Measurements from ENCODE around the gene ELFN1. TPM values are rescaled to one million over a fixed set of nuclear protein-coding genes. Genes with fewer than 3 reads are reported as not detected.

ELFN1 gene
- total and polyA plus RNA-seq, 2 donors (not counting 3 experiments of a cell fraction or from before 2014, with no cell fraction given): 0.37 to 1.0 TPM

DNA sequence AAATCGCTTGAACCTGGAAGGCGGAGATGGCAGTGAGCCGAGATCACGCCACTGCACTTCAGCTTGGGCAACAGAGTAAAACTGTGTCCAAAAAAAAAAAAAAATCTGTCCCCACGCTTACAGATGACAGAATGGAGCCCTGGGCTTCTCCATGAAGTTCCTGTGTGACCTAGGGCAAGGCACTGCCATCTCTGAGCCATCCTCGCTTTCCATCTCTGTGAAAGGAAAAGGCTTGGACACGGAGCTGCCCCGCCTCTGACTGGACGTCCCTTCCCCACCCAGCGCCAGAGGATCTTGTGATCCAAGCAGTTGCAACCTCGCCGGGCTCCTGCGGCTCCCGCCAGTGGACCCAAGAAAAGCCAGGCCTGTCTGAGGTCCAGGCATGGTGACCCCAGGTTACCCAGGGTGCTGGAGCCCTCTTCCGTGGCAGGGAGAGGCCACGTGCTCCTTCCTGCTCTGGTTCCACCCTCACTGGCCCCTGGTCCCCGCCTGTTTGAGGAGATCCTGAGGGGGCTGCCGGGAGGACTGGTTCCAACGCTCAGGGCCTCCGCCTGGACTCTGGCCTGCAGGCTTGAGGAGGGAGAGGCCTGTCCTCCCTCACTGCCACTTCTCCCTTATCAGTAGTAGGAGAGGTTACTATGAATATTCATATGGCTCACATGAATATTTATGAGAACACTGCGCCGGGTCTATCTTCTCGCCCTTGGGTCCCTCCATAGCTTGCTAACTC is 25.6 kb upstream of the ELFN1 start:
- FAIRE-seq: no peak
- TF ChIP-seq POLR2AphosphoS5 (IDR thresholded peaks at IDR 0.05; ENCODE audit: insufficient read depth, low read depth, low read length): no peak
- no peak for TF ChIP-seq EZH2 (IDR thresholded peaks at IDR 0.05; ENCODE audit: borderline replicate concordance, low read depth, low read length, severe bottlenecking)
- TF ChIP-seq JUN (IDR thresholded peaks at IDR 0.05; ENCODE audit: borderline replicate concordance, insufficient read depth, insufficient read length, low read depth): no peak
- TF ChIP-seq GATA2 (IDR thresholded peaks at IDR 0.05; ENCODE audit: insufficient read depth, insufficient read length, low read depth, low read length): no peak
- TF ChIP-seq FOS (IDR thresholded peaks at IDR 0.05; ENCODE audit: borderline replicate concordance, insufficient read depth, low read length): no peak
- TF ChIP-seq, protein P1, sequence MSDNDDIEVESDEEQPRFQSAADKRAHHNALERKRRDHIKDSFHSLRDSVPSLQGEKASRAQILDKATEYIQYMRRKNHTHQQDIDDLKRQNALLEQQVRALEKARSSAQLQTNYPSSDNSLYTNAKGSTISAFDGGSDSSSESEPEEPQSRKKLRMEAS (IDR thresholded peaks at IDR 0.05; ENCODE audit: insufficient read depth, insufficient read length): no peak
- TF ChIP-seq MYC (IDR thresholded peaks at IDR 0.05; ENCODE audit: low read depth, low read length): no peak
- TF ChIP-seq, protein P2, sequence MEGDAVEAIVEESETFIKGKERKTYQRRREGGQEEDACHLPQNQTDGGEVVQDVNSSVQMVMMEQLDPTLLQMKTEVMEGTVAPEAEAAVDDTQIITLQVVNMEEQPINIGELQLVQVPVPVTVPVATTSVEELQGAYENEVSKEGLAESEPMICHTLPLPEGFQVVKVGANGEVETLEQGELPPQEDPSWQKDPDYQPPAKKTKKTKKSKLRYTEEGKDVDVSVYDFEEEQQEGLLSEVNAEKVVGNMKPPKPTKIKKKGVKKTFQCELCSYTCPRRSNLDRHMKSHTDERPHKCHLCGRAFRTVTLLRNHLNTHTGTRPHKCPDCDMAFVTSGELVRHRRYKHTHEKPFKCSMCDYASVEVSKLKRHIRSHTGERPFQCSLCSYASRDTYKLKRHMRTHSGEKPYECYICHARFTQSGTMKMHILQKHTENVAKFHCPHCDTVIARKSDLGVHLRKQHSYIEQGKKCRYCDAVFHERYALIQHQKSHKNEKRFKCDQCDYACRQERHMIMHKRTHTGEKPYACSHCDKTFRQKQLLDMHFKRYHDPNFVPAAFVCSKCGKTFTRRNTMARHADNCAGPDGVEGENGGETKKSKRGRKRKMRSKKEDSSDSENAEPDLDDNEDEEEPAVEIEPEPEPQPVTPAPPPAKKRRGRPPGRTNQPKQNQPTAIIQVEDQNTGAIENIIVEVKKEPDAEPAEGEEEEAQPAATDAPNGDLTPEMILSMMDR (IDR thresholded peaks at IDR 0.05; ENCODE audit: extremely low read depth in 1 of 2, insufficient read depth in 1 of 2, low read depth in 1 of 2, low read length in 2 of 2): no peak
- no peak for TF ChIP-seq POLR2A (IDR thresholded peaks at IDR 0.05; ENCODE audit: low read depth, low read length)
- Histone ChIP-seq H3K9me1 (replicated peaks; ENCODE audit: control insufficient read depth, extremely low read depth, insufficient read depth, low read length) (no peaks in the 10 kb centered on the region), H3K9ac (replicated peaks; ENCODE audit: extremely low read depth, insufficient read depth, low read length) (no peak overlapping the region), H3K27me3 (ENCODE audit: control insufficient read depth in 2 of 2, insufficient read depth in 2 of 2, low read length in 2 of 2) (no peaks in the 10 kb centered on the region), H3K4me3 (replicated peaks in 1 of 3; ENCODE audit: insufficient read depth in 1 of 3, low read depth in 1 of 3, low read length in 3 of 3) (no peak overlapping the region), H3K4me2 (ENCODE audit: insufficient read depth, low read length) (no peak overlapping the region), H3K36me3 (ENCODE audit: control insufficient read depth in 2 of 2, extremely low read depth in 1 of 2, insufficient read depth in 2 of 2, low read length in 2 of 2) (no peaks in the 10 kb centered on the region), H3K79me2 (ENCODE audit: control insufficient read depth, insufficient read depth, low read length) (no peaks in the 10 kb centered on the region), H3K27ac (ENCODE audit: insufficient read depth, low read depth, low read length) (no peak overlapping the region), H3K9me3 (replicated peaks; ENCODE audit: control insufficient read depth, insufficient read depth, low read length) (no peaks in the 10 kb centered on the region), H4K20me1 (replicated peaks; ENCODE audit: control insufficient read depth, extremely low read depth, insufficient read depth, low read length) (no peaks in the 10 kb centered on the region), H3K4me1 (ENCODE audit: control insufficient read depth, extremely low read depth, insufficient read depth, low read length) (no peaks in the 10 kb centered on the region), H2AFZ (ENCODE audit: low read depth, low read length) (no peak overlapping the region)
- no peak for DNase-seq (ENCODE audit: low read depth, low spot score)
- ChIA-PET POLR2A (no interaction called here), CTCF (interaction anchor here (0.8 kb wide), 1 partner anchor 20 kb away, joined by 3 read pairs; no protein-coding TSS in a partner anchor)
- no TSS peak for BruUV-seq (replicated peaks)
- dilution Hi-C loops (cut with MboI; ENCODE audit: extremely low pct_ligation_motif_present, low sequenced_read_pairs): no loop called here
- intact Hi-C loops (cut with micrococcal nuclease): no loop called here

Measured in endothelial cell of umbilical vein (primary cell).